Measurements from ENCODE around the gene PML.
A peak's percentile ranks its signal among the peaks of the same experiment; 100 is the strongest.
"Not testable (repeated sequence)": the region's sequence is repeated elsewhere in the genome, so short reads cannot be mapped to it uniquely, and the experiment has no call there.

Gene PML

DNA sequence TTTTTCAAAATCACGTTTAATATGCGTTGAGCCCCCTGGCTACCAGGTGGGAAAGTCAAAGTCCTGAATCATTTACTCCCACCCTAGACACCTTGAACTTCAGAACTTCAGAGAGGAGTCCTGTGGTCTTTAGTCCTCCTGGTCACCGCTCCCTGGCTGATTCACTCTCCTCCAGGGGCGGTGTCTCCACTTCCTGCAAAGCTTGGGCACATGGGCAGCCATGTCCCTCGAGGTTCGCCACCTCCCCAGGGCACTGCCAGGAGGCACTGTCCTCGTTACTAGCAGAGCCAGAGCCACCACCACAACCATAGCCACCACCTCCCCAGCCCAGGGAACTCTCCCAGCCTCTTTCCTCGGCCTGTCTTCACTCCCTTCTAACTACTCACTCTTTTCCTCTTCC lies 37.2 kb upstream of the PML start:
- H3K4me1 ChIP-seq (ENCODE audit: control insufficient read depth in 5 of 5, insufficient read depth in 5 of 5, low read length in 5 of 5): peaks cover 0 to 38% (median 20%) of the 10 kb centered on the region in 5 donors
- no peak overlapping the region for H3K4me3 ChIP-seq (ENCODE audit: low read depth in 1 of 5, low read length in 5 of 5)
- peaks cover 0 to 3% (median 0%) of the 10 kb centered on the region in 5 donors for H3K36me3 ChIP-seq (ENCODE audit: control insufficient read depth in 5 of 5, insufficient read depth in 5 of 5, low read length in 5 of 5)
- H3K27me3 ChIP-seq (ENCODE audit: control insufficient read depth in 5 of 5, insufficient read depth in 4 of 5, low read length in 5 of 5): no peaks in the 10 kb centered on the region
- H3K9me3 ChIP-seq (ENCODE audit: control insufficient read depth in 5 of 5, low read length in 5 of 5): no peaks in the 10 kb centered on the region
- peak overlapping the region in 1 of 5 donors; percentile 48 for H3K9ac ChIP-seq (ENCODE audit: low read length in 5 of 5)
- no peak overlapping the region for H3K27ac ChIP-seq (ENCODE audit: low read depth, low read length)

DNA sequence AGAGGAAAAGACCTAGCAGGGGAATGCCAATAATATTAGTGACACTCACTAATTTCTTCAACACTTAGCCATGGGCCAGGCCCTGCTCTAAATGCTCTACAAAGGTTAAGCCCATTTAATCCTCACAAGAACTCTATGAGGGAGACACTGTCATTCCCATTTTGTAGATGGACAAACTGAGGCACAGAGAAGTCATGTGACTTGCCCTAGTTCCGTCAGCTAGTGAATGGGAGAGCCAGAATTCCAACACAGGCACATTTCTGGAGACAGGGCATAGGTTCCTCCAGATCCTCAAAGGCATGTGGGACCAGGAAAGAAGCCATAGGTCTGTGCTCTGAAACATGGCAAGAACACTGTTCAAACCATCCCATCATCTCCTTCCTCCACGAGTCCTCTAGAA lies 36.7 kb upstream of the PML start:
- Histone ChIP-seq H3K4me3 (ENCODE audit: low read depth in 1 of 5, low read length in 5 of 5) (no peak overlapping the region), H3K27me3 (ENCODE audit: control insufficient read depth in 5 of 5, insufficient read depth in 4 of 5, low read length in 5 of 5) (no peaks in the 10 kb centered on the region), H3K4me1 (ENCODE audit: control insufficient read depth in 5 of 5, insufficient read depth in 5 of 5, low read length in 5 of 5) (peaks cover 0 to 33% (median 16%) of the 10 kb centered on the region in 5 donors), H3K9me3 (ENCODE audit: control insufficient read depth in 5 of 5, low read length in 5 of 5) (no peaks in the 10 kb centered on the region), H3K27ac (ENCODE audit: low read depth, low read length) (no peak overlapping the region), H3K36me3 (ENCODE audit: control insufficient read depth in 5 of 5, insufficient read depth in 5 of 5, low read length in 5 of 5) (no peaks in the 10 kb centered on the region), H3K9ac (ENCODE audit: low read length in 5 of 5) (peak overlapping the region in 1 of 5 donors; percentile 48)

DNA sequence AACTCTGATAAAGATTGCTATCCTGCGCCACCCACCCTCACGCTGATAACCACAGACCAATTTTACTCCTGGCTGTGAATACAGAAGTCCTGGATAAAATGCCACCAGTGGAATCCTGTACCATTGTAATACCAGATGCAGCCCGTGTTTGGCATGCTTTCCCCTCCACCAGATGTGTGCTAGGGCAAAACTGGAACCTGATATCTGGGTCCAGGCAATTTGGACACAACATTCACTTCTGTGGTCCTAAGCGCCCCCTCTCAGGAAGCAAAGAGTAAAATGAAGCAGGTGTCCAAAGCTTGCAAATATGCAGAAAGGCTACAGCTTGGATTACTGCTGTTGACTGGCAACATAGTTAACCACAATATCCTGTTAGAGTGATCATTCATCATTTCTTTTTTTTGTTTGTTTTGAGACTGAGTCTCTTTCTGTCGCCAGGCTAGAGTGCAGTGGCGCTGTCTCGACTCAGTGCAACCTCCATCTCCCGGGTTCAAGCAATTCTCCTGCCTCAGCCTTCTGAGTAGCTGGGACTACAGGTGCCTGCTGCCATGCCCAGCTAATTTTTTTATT lies 35.4 kb upstream of the PML start:
- H3K9ac ChIP-seq (ENCODE audit: low read length in 5 of 5): no peak overlapping the region
- no peaks in the 10 kb centered on the region for H3K36me3 ChIP-seq (ENCODE audit: control insufficient read depth in 5 of 5, insufficient read depth in 5 of 5, low read length in 5 of 5)
- H3K4me1 ChIP-seq (ENCODE audit: control insufficient read depth in 5 of 5, insufficient read depth in 5 of 5, low read length in 5 of 5): peaks cover 0 to 23% (median 7%) of the 10 kb centered on the region in 5 donors
- H3K9me3 ChIP-seq (ENCODE audit: control insufficient read depth in 5 of 5, low read length in 5 of 5): no peaks in the 10 kb centered on the region
- H3K27ac ChIP-seq (ENCODE audit: low read depth, low read length): no peak overlapping the region
- H3K27me3 ChIP-seq (ENCODE audit: control insufficient read depth in 5 of 5, insufficient read depth in 4 of 5, low read length in 5 of 5): no peaks in the 10 kb centered on the region
- no peak overlapping the region for H3K4me3 ChIP-seq (ENCODE audit: low read depth in 1 of 5, low read length in 5 of 5)

DNA sequence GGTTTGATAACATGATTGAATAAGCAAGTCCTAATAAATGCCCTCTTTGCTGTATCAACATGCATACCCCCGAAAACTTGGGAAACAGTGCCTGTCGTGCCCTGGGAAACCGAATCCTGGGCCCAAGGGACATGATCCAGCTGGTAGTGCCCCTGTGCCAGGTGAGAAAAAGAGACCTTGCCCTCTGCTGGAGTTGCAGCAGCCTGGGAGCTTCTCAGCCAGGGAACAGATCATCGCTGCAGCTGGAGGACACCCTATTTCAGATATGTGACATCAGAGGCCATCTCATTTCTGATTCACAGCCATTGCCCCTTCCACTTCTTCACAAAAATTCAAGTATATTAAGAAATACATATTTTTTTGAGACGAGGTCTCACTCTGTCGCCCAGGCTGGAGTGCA lies 34.7 kb upstream of the PML start:
- Histone ChIP-seq H3K4me1 (ENCODE audit: control insufficient read depth in 5 of 5, insufficient read depth in 5 of 5, low read length in 5 of 5) (peaks cover 0 to 25% (median 9%) of the 10 kb centered on the region in 5 donors), H3K27ac (ENCODE audit: low read depth, low read length) (no peak overlapping the region), H3K9me3 (ENCODE audit: control insufficient read depth in 5 of 5, low read length in 5 of 5) (no peaks in the 10 kb centered on the region), H3K9ac (ENCODE audit: low read length in 5 of 5) (no peak overlapping the region), H3K27me3 (ENCODE audit: control insufficient read depth in 5 of 5, insufficient read depth in 4 of 5, low read length in 5 of 5) (no peaks in the 10 kb centered on the region), H3K36me3 (ENCODE audit: control insufficient read depth in 5 of 5, insufficient read depth in 5 of 5, low read length in 5 of 5) (no peaks in the 10 kb centered on the region), H3K4me3 (ENCODE audit: low read depth in 1 of 5, low read length in 5 of 5) (no peak overlapping the region)

DNA sequence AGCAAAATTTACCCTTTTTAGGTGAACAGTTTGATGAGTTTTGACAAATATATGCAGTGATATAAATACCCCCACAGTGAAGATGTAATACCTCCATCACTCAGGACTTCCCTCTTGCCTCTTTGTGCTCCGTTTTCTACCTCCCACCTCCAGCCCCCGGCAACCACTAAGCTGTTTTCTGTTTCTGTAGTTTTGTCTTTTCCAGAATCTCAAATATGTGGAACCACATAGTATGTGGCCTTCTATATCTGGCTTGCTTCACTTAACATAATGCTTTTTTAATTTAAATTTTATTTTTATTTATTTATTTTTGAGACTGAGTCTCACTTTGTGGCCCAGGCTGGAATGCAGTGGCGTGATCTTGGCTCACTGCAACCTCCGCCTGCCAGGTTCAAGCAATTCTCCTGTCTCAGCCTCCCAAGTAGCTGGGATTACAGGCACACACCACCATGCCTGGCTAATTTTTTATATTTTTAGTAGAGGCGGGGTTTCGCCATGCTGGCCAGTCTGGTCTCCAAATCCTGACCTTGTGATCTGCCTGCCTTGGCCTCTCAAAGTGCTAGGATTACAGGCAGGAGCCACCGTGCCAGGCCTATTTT lies 33.9 kb upstream of the PML start:
- not testable (repeated sequence) for H3K27me3 ChIP-seq (ENCODE audit: control insufficient read depth in 5 of 5, insufficient read depth in 4 of 5, low read length in 5 of 5); H3K9me3 ChIP-seq (ENCODE audit: control insufficient read depth in 5 of 5, low read length in 5 of 5); H3K36me3 ChIP-seq (ENCODE audit: control insufficient read depth in 5 of 5, insufficient read depth in 5 of 5, low read length in 5 of 5); H3K9ac ChIP-seq (ENCODE audit: low read length in 5 of 5); H3K4me3 ChIP-seq (ENCODE audit: low read depth in 1 of 5, low read length in 5 of 5); H3K27ac ChIP-seq (ENCODE audit: low read depth, low read length)
- peaks cover 0 to 30% (median 12%) of the 10 kb centered on the region in 5 donors for H3K4me1 ChIP-seq (ENCODE audit: control insufficient read depth in 5 of 5, insufficient read depth in 5 of 5, low read length in 5 of 5)

DNA sequence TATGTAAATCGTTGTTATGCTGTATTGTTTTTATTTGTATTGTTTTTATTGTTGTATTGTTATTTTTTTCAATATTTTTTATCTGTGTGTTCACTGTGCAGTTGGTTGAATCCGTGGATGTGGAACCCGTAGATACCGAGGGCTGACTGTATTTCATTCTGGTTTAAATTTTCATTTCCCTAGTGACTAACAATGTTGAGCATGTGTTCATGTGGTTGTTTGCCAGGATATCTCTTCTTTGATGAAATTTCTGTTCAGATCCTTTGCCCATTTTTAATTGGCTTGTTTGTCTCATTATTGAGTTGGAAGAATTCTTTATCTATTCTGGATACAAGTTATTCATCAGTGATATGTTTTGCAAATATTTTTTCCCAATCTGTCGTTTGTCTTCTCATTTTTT lies 32.1 kb upstream of the PML start:
- Histone ChIP-seq H3K27ac (ENCODE audit: low read depth, low read length) (no peak overlapping the region), H3K4me1 (ENCODE audit: control insufficient read depth in 5 of 5, insufficient read depth in 5 of 5, low read length in 5 of 5) (peaks cover 0 to 22% (median 5%) of the 10 kb centered on the region in 5 donors)

DNA sequence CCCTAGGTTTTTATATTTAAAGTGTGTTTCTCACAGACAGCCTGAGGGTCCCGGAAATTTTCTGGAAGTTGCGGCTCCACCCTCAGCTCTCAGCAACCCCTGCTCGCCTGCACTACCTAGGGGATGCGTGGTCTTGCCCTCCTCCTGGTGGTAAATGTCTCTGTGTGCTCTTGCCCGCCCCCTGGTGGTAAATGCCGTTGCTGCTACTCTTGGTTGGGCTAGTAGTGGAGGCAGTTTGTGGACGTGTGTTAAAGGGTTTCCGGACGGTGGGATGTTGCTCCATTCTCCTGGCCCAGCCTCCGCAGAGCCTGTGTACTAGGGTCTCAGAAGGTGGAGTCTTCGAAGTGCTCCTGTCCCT lies 29.8 kb upstream of the PML start:
- no peaks in the 10 kb centered on the region for H3K36me3 ChIP-seq (ENCODE audit: control insufficient read depth in 5 of 5, insufficient read depth in 5 of 5, low read length in 5 of 5)
- H3K9ac ChIP-seq (ENCODE audit: low read length in 5 of 5): no peak overlapping the region
- peaks cover 0 to 14% (median 5%) of the 10 kb centered on the region in 5 donors for H3K4me1 ChIP-seq (ENCODE audit: control insufficient read depth in 5 of 5, insufficient read depth in 5 of 5, low read length in 5 of 5)
- peaks cover 0 to 5% (median 0%) of the 10 kb centered on the region in 5 donors for H3K27me3 ChIP-seq (ENCODE audit: control insufficient read depth in 5 of 5, insufficient read depth in 4 of 5, low read length in 5 of 5)
- H3K27ac ChIP-seq (ENCODE audit: low read depth, low read length): no peak overlapping the region
- H3K4me3 ChIP-seq (ENCODE audit: low read depth in 1 of 5, low read length in 5 of 5): peak overlapping the region in 1 of 5 donors; percentile 15
- H3K9me3 ChIP-seq (ENCODE audit: control insufficient read depth in 5 of 5, low read length in 5 of 5): no peaks in the 10 kb centered on the region

More for the DNA sequence above, 32.1 kb upstream of the PML start:
- Histone ChIP-seq H3K9ac (ENCODE audit: low read length in 5 of 5) (no peak overlapping the region), H3K4me3 (ENCODE audit: low read depth in 1 of 5, low read length in 5 of 5) (no peak overlapping the region), H3K27me3 (ENCODE audit: control insufficient read depth in 5 of 5, insufficient read depth in 4 of 5, low read length in 5 of 5) (peaks cover 0 to 5% (median 0%) of the 10 kb centered on the region in 5 donors), H3K36me3 (ENCODE audit: control insufficient read depth in 5 of 5, insufficient read depth in 5 of 5, low read length in 5 of 5) (no peaks in the 10 kb centered on the region), H3K9me3 (ENCODE audit: control insufficient read depth in 5 of 5, low read length in 5 of 5) (no peaks in the 10 kb centered on the region)

DNA sequence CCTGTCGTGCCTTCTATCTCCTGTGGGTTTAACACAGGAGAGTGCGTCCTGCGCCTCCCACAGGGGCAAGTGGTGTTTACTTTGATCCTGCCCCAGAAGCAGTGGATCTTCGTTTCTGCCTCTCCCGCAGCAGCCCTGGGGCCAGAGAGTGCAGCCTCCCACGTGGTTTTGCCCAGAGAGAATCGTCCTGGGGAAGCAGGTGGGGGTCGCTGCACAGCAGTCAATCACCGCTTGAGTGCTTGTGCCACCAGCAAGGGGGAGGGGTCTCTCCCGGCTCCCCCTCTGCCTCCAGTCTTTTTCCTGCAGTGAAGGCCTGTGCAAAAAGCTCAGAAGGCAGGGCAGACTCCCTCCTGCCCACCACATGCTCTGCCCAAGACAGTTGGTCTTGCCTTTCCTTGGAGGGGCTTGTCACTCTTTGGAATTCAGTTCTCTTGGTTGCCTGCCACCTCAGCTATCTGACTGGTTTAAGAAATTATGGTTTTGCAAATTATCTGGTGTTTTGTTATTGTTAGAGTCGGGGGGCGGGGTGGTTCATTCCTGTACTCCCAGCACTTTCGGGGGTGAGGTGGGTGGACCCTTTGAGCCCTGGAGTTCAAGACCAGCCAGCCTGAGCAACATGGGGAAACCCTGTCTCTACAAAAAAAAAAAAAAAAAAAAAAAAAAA lies 29.3 kb upstream of the PML start:
- peaks cover 0 to 10% (median 5%) of the 10 kb centered on the region in 5 donors for H3K4me1 ChIP-seq (ENCODE audit: control insufficient read depth in 5 of 5, insufficient read depth in 5 of 5, low read length in 5 of 5)
- H3K4me3 ChIP-seq (ENCODE audit: low read depth in 1 of 5, low read length in 5 of 5): peak overlapping the region in 1 of 5 donors; percentile 15
- peaks cover 0 to 5% (median 0%) of the 10 kb centered on the region in 5 donors for H3K27me3 ChIP-seq (ENCODE audit: control insufficient read depth in 5 of 5, insufficient read depth in 4 of 5, low read length in 5 of 5)
- no peak overlapping the region for H3K9ac ChIP-seq (ENCODE audit: low read length in 5 of 5)
- no peak overlapping the region for H3K27ac ChIP-seq (ENCODE audit: low read depth, low read length)
- no peaks in the 10 kb centered on the region for H3K36me3 ChIP-seq (ENCODE audit: control insufficient read depth in 5 of 5, insufficient read depth in 5 of 5, low read length in 5 of 5)
- no peaks in the 10 kb centered on the region for H3K9me3 ChIP-seq (ENCODE audit: control insufficient read depth in 5 of 5, low read length in 5 of 5)

DNA sequence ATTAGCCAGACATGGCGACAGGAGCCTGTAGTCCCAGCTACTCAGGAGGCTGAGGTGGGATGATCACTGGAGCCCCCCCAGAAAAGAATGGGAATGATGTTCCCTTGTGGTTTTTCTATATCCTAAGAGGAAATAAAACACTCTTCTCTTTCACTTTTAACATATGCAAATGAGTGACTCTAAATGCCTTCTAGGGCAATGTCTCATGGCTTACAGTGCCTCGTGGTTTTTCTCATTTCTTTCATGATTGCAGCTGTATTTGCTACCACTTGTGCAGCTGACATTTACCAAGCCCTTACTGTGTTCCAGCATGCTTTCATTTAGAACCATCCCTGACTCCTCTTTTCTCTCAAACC lies 28.8 kb upstream of the PML start:
- H3K27me3 ChIP-seq (ENCODE audit: control insufficient read depth in 5 of 5, insufficient read depth in 4 of 5, low read length in 5 of 5): peaks cover 0 to 5% (median 0%) of the 10 kb centered on the region in 5 donors
- H3K36me3 ChIP-seq (ENCODE audit: control insufficient read depth in 5 of 5, insufficient read depth in 5 of 5, low read length in 5 of 5): no peaks in the 10 kb centered on the region
- no peaks in the 10 kb centered on the region for H3K9me3 ChIP-seq (ENCODE audit: control insufficient read depth in 5 of 5, low read length in 5 of 5)
- peaks cover 0 to 10% (median 5%) of the 10 kb centered on the region in 5 donors for H3K4me1 ChIP-seq (ENCODE audit: control insufficient read depth in 5 of 5, insufficient read depth in 5 of 5, low read length in 5 of 5)
- no peak overlapping the region for H3K4me3 ChIP-seq (ENCODE audit: low read depth in 1 of 5, low read length in 5 of 5)
- H3K27ac ChIP-seq (ENCODE audit: low read depth, low read length): no peak overlapping the region
- H3K9ac ChIP-seq (ENCODE audit: low read length in 5 of 5): no peak overlapping the region

DNA sequence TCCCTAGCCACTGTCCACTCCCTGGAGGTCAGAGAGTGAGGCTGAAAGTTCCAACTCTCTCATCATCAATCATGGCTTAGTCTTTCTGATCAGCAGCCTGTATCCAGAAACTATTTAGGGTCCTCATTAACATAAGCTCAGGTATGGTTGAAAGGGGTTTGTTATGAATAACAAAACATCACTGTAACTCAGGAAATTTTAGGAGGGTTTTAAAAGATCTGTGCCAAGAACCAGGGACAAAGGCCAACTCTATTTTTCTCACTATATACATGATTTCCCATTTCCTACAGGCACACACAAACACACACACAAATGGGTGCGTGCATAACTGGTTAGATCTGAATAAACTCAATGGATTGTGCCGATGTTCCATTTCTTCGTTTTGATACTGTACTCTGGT lies 26.1 kb upstream of the PML start:
- peaks cover 0 to 19% (median 15%) of the 10 kb centered on the region in 5 donors for H3K4me1 ChIP-seq (ENCODE audit: control insufficient read depth in 5 of 5, insufficient read depth in 5 of 5, low read length in 5 of 5)
- peaks cover 0 to 5% (median 0%) of the 10 kb centered on the region in 5 donors for H3K27me3 ChIP-seq (ENCODE audit: control insufficient read depth in 5 of 5, insufficient read depth in 4 of 5, low read length in 5 of 5)
- no peaks in the 10 kb centered on the region for H3K36me3 ChIP-seq (ENCODE audit: control insufficient read depth in 5 of 5, insufficient read depth in 5 of 5, low read length in 5 of 5)
- no peak overlapping the region for H3K9ac ChIP-seq (ENCODE audit: low read length in 5 of 5)
- no peak overlapping the region for H3K27ac ChIP-seq (ENCODE audit: low read depth, low read length)
- H3K4me3 ChIP-seq (ENCODE audit: low read depth in 1 of 5, low read length in 5 of 5): no peak overlapping the region
- H3K9me3 ChIP-seq (ENCODE audit: control insufficient read depth in 5 of 5, low read length in 5 of 5): no peaks in the 10 kb centered on the region
